Panc1 (cell line): Measurements from ENCODE around the gene SAMD15. TPM values are rescaled to one million over a fixed set of nuclear protein-coding genes. Genes with fewer than 3 reads are reported as not detected.

Source experiments
- ATAC-seq: fragments of 200-7000 bp; cut with Tn5 transposase; 2 replicates; pipeline ENCODE4 v1.9.1; 2020; ENCODE audit warnings: mild to moderate bottlenecking, moderate library complexity
- BruUV-seq: library from RNA; stranded (reverse); fragments of 400-500 nt; replicated peaks from 2 replicates; lab custom pipeline; 2021; lab: Mats Ljungman, UMichigan
- CTCF ChIA-PET: fragments of 300-600 bp; sonication (Branson Sonifier 250); formaldehyde crosslinking; loops from one replicate; lab custom pipeline; 2022; ENCODE audit warnings: antibody characterized with exemption; lab: Charles Lee
- POLR2A ChIA-PET: fragments of 300-600 bp; sonication (Branson Sonifier 250); formaldehyde crosslinking; loops from one replicate; lab custom pipeline; 2022; ENCODE audit warnings: antibody characterized with exemption; lab: Charles Lee
- DNase-seq: peaks from one replicate; pipeline ENCODE4 v3.0.0-alpha.2; 2010; ENCODE audit warnings: low read depth, low spot score
- H3K27ac ChIP-seq: 2 replicates; pipeline ENCODE4 v1.5.1; 2011; ENCODE audit warnings: mild to moderate bottlenecking, low read length, inconsistent platforms
- H3K27me3 ChIP-seq: fragments of 200-500 bp; sonication (Bioruptor generic); 2 replicates; pipeline ENCODE4 v1.6.0; 2014; ENCODE audit warnings: low read length, inconsistent platforms; ENCODE audit not compliant: control insufficient read depth, insufficient read depth
- H3K36me3 ChIP-seq: fragments of 200-500 bp; sonication (Bioruptor generic); 2 replicates; pipeline ENCODE4 v1.5.1; 2014; ENCODE audit warnings: inconsistent platforms, mild to moderate bottlenecking, low read length, moderate library complexity; ENCODE audit not compliant: control insufficient read depth, insufficient read depth
- H3K4me1 ChIP-seq: 2 replicates; pipeline ENCODE4 v1.5.1; 2011; ENCODE audit warnings: inconsistent platforms, mild to moderate bottlenecking, low read length, moderate library complexity; ENCODE audit not compliant: control insufficient read depth, insufficient read depth
- H3K4me3 ChIP-seq, 2 experiments: 2 replicates each; pipeline ENCODE4 v1.5.1; 2011 to 2012; ENCODE audit warnings: low read depth in 2 of 2, low read length in 2 of 2, mild to moderate bottlenecking in 2 of 2, inconsistent platforms in 1 of 2, moderate library complexity in 1 of 2
- H3K9me3 ChIP-seq: fragments of 200-500 bp; sonication (Bioruptor generic); 2 replicates; pipeline ENCODE4 v1.5.1; 2014; ENCODE audit warnings: low read depth, mild to moderate bottlenecking, inconsistent platforms, low read length, moderate library complexity; ENCODE audit not compliant: control insufficient read depth, insufficient read depth
- CTCF ChIP-seq: fragments of 450-650 bp; IDR thresholded peaks from 2 replicates; pipeline ENCODE4 v1.5.1; 2017; ENCODE audit warnings: mild to moderate bottlenecking
- POLR2AphosphoS5 ChIP-seq: IDR thresholded peaks from 2 replicates; pipeline ENCODE4 v1.6.1; 2012; ENCODE audit warnings: mild to moderate bottlenecking, low read depth, low read length, moderate library complexity
- REST ChIP-seq, 2 experiments: IDR thresholded peaks; 2 replicates each; pipeline ENCODE4 v1.6.1; 2011 to 2012; ENCODE audit warnings: low read depth in 2 of 2, control low read depth in 1 of 2, low read length in 1 of 2, mild to moderate bottlenecking in 1 of 2, moderate library complexity in 1 of 2; ENCODE audit not compliant: insufficient read depth in 1 of 2
- SIN3A ChIP-seq: IDR thresholded peaks from 2 replicates; pipeline ENCODE4 v1.6.1; 2012; ENCODE audit warnings: low read depth, mild to moderate bottlenecking, low read length, moderate library complexity, borderline replicate concordance; ENCODE audit not compliant: insufficient read depth
- TCF7L2 ChIP-seq: IDR thresholded peaks from 2 replicates; pipeline ENCODE4 v1.6.1; 2011; ENCODE audit warnings: mild to moderate bottlenecking, low read depth, low read length, inconsistent platforms
- in situ Hi-C: cut with HindIII; loops from 2 replicates; pipeline ENCODE4 v1.10.0; 2016; ENCODE audit warnings: low sequenced_read_pairs, low pct_unique_long_range_greater_than_20kb
- intact Hi-C: fragments of 100-400 bp; cut with micrococcal nuclease; formaldehyde crosslinking; loops from one replicate; pipeline ENCODE4 v1.10.0; 2022; ENCODE audit not compliant: unreplicated experiment
- total RNA-seq: library from RNA; stranded (reverse); gene quantifications from one replicate; pipeline ENCODE4 v1.2.1, GENCODE V29; 2021; ENCODE audit not compliant: unreplicated experiment

The SAMD15 gene
- total RNA-seq, 1 experiment from 2014 or later, result 1.4 TPM

- no peak for TF ChIP-seq TCF7L2
- TF ChIP-seq POLR2AphosphoS5, result no peak
- no peak for TF ChIP-seq CTCF
- no peak for TF ChIP-seq REST (IDR thresholded peaks at IDR 0.05; ENCODE audit: insufficient read depth in 1 of 2, low read depth in 2 of 2, low read length in 1 of 2)
- no peak for TF ChIP-seq SIN3A
- no peak for ATAC-seq
- H3K9me3 ChIP-seq, result no peaks in the 10 kb centered on the region
- POLR2A ChIA-PET, result no interaction called here
- DNase-seq, result no peak
- in situ Hi-C loops (no loop called here), intact Hi-C loops (no loop called here)
- BruUV-seq, result no TSS peak
- CTCF ChIA-PET, result no interaction called here
- H3K36me3 ChIP-seq, result no peaks in the 10 kb centered on the region
- no peak overlapping the region for H3K4me3 ChIP-seq
- no peaks in the 10 kb centered on the region for H3K27me3 ChIP-seq
- no peaks in the 10 kb centered on the region for H3K4me1 ChIP-seq
- no peak overlapping the region for H3K27ac ChIP-seq
Observed at GRCh38 chr14:77403768-77404167, 26.6 kb downstream of the SAMD15 start.

- ATAC-seq (no peak), DNase-seq (no peak)
- CTCF ChIA-PET, result no interaction called here
- Histone ChIP-seq H3K36me3 (no peaks in the 10 kb centered on the region), H3K9me3 (no peaks in the 10 kb centered on the region), H3K27ac (no peak overlapping the region), H3K4me3 (no peak overlapping the region), H3K27me3 (no peaks in the 10 kb centered on the region), H3K4me1 (no peaks in the 10 kb centered on the region)
- in situ Hi-C loops, result no loop called here
- BruUV-seq, result no TSS peak
- intact Hi-C loops, result no loop called here
- TF ChIP-seq REST (IDR thresholded peaks at IDR 0.05; ENCODE audit: insufficient read depth in 1 of 2, low read depth in 2 of 2, low read length in 1 of 2) (no peak), POLR2AphosphoS5 (no peak), TCF7L2 (no peak), SIN3A (no peak), CTCF (no peak)
- POLR2A ChIA-PET, result interaction anchor here (0.5 kb wide), 1 partner anchor 187 kb away, joined by 3 read pairs; no protein-coding TSS in a partner anchor
Observed at GRCh38 chr14:77406086-77406485, 28.9 kb downstream of the SAMD15 start.
